Loucy (cell line): ENCODE results near the gene U2AF1.
"Not testable (repeated sequence)": the region's sequence is repeated elsewhere in the genome, so short reads cannot be mapped to it uniquely, and the experiment has no call there.

Experiments used
- EZH2phosphoT487 ChIP-seq: fragments of 200-600 bp; IDR thresholded peaks from 2 replicates; pipeline ENCODE4 v1.6.1; 2018; ENCODE audit warnings: antibody characterized with exemption, mild to moderate bottlenecking, moderate library complexity, borderline replicate concordance
- TF ChIP-seq, protein P1 (sequence below): fragments of 200-600 bp; sonication (generic); conservative IDR thresholded peaks from 2 replicates; pipeline ENCODE4 v1.5.1; 2014; ENCODE audit warnings: mild to moderate bottlenecking, antibody characterized with exemption, low read length

DNA sequence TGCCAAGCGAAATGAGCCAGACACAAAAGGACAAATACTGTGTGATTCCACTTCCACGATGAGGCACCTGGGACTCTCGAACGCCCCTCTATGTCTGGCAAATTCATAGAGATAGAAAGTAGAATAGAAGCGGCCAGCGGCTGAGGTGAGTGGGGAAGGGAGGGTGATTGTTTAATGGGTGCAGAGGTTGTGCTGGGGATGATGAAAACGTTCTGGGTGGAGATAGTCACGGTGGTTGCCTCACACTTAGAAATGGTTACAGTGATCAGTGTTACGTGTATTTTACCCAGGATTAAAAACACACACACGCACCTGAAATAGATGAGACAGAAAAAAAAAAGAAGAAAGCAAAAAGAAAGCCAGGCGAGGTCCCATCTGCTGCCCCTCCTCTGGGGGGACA is 34.6 kb downstream of the U2AF1 start:
- TF ChIP-seq, protein P1, sequence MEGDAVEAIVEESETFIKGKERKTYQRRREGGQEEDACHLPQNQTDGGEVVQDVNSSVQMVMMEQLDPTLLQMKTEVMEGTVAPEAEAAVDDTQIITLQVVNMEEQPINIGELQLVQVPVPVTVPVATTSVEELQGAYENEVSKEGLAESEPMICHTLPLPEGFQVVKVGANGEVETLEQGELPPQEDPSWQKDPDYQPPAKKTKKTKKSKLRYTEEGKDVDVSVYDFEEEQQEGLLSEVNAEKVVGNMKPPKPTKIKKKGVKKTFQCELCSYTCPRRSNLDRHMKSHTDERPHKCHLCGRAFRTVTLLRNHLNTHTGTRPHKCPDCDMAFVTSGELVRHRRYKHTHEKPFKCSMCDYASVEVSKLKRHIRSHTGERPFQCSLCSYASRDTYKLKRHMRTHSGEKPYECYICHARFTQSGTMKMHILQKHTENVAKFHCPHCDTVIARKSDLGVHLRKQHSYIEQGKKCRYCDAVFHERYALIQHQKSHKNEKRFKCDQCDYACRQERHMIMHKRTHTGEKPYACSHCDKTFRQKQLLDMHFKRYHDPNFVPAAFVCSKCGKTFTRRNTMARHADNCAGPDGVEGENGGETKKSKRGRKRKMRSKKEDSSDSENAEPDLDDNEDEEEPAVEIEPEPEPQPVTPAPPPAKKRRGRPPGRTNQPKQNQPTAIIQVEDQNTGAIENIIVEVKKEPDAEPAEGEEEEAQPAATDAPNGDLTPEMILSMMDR = not testable (repeated sequence)
- TF ChIP-seq EZH2phosphoT487 = not testable (repeated sequence)
